ENCODE results near the gene SERF2.

DNA sequence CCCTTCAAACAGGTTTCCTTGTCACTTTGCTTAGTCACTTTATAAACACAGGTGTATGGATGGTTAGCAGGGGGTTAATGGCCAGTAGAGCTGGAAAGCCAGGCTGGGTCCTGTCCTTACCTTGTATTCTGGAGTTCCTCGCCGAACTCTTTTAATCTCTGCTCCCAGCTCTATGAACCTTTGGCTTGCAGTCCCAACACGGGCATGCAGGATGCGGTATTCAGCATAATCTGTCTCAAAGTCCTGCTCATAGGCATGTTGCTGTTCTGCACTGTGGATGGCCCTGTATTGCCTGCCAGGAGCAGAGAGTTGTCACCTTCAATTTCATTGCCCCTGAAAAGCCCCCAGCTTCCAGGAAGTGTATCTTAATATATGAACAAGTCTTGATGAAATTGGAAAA lies 18.1 kb upstream of the SERF2 start:
- TF ChIP-seq POLR2A (IDR thresholded peaks at IDR 0.05), result no peak
- TF ChIP-seq, protein P1, sequence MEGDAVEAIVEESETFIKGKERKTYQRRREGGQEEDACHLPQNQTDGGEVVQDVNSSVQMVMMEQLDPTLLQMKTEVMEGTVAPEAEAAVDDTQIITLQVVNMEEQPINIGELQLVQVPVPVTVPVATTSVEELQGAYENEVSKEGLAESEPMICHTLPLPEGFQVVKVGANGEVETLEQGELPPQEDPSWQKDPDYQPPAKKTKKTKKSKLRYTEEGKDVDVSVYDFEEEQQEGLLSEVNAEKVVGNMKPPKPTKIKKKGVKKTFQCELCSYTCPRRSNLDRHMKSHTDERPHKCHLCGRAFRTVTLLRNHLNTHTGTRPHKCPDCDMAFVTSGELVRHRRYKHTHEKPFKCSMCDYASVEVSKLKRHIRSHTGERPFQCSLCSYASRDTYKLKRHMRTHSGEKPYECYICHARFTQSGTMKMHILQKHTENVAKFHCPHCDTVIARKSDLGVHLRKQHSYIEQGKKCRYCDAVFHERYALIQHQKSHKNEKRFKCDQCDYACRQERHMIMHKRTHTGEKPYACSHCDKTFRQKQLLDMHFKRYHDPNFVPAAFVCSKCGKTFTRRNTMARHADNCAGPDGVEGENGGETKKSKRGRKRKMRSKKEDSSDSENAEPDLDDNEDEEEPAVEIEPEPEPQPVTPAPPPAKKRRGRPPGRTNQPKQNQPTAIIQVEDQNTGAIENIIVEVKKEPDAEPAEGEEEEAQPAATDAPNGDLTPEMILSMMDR (IDR thresholded peaks at IDR 0.05), result no peak

Measured in lower leg skin (tissue), 3 donors.